ENCODE data around the gene TBC1D23. TPM values are rescaled to one million over a fixed set of nuclear protein-coding genes. Genes with fewer than 3 reads are reported as not detected.

The TBC1D23 gene
- total RNA-seq = 35.9 TPM
- long read RNA-seq, transcript TBC1D23-202 (19 exons, 3,677 nt) = major isoform, 52 of 55 reads
- long read RNA-seq, partial matches to known transcripts = 1 of 55 reads
- long read RNA-seq, other reads (novel, unspliced or antisense) = 2 of 55 reads

DNA sequence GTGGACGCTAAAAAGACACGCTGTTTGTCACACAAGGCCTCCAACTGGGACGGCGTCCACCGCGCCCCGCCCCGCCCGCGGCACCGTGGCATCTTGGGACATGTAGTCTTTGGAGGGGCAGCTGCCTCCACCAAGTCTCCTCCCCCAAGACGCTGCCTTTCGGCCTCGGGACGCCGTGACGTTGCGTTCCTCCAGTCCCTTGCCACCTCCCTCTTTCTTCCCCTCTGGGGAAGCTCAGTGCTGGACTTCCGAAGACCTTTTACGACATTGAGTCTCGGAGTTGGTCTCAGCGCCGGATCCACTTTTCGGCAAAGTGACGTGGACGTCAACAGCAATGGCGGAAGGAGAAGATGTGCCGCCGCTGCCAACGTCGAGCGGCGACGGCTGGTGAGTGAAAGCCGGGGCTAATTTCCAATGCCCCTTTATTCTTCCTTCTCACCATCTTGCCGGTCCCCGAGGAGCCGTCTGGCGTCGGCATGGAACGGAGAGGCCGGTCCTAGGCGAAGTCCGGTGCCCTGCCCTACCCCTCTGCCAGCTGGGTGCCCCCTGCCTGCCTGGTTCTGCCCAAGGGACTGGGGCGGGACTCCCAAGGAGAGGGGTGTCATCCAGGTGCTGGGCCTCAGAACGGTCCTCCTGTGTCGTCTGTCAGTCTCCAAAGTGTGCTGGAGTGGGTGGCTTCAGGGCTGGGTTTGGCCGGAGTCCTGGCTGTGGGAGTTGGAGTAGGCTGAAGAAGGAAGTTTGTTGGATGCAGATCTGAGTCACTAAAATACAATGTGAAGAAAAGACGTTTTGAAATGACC lies at the start of gene TBC1D23:
Gene TBC1D23, plus strand, starts transcription at position 308 of the 800 bp plus-strand sequence. Its CDS starts 27 bp downstream, at position 335.
- H3K4me1 ChIP-seq = peaks cover 66% of the 10 kb centered on the region
- H3K27ac ChIP-seq (replicated peaks) = peak within 1 kb of the TSS; percentile 94
- no peaks in the 10 kb centered on the region for H3K36me3 ChIP-seq
- TF ChIP-seq CTCF (IDR thresholded peaks at IDR 0.05; ENCODE audit: borderline replicate concordance) = no peak
- intact Hi-C loops (cut with micrococcal nuclease) = no loop called here
- peak within 1 kb of the TSS; percentile 98 for H3K4me3 ChIP-seq
- no peaks in the 10 kb centered on the region for H3K9me3 ChIP-seq (replicated peaks)
- DNase-seq = peak; percentile 98
- no peaks in the 10 kb centered on the region for H3K27me3 ChIP-seq (ENCODE audit: low read depth)

DNA sequence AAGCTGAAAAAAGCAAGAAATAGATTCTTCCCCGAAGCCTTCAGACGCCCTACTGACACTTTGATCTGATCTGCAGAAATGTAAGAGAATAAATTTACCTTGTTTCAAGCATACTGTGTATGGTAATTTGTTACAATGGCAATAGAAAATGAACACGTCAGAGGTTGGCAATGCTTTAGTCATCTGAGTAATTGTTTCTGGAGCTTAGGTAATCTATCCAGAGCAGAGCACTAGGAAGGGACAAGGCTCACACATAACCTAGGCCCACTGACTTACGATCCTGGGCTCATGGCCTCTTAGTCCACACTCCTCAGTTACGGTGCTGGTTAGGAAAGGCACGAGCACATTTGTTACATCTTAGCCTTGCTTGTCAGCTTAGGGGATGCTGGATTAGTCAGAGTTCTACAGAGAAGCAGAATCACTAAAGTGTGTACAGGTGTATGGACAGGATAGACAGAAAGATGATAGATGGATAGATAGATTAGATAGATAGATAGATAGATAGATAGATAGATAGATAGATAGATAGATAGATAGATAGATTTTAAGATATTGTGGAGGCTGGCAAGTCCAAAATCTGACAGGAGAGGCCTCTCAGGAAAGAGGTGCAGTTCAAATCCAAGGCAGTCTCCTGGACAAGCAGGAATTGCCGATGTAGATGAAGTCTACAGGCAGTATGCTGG lies 46.8 kb upstream of the TBC1D23 start:
- H3K4me3 ChIP-seq = no peak overlapping the region
- no peaks in the 10 kb centered on the region for H3K36me3 ChIP-seq
- H3K27ac ChIP-seq (replicated peaks) = no peak overlapping the region
- TF ChIP-seq CTCF (IDR thresholded peaks at IDR 0.05; ENCODE audit: borderline replicate concordance) = no peak
- DNase-seq = no peak
- intact Hi-C loops (cut with micrococcal nuclease) = no loop called here
- H3K4me1 ChIP-seq = peaks cover 24% of the 10 kb centered on the region
- H3K9me3 ChIP-seq (replicated peaks) = peaks cover 5% of the 10 kb centered on the region
- H3K27me3 ChIP-seq (ENCODE audit: low read depth) = no peaks in the 10 kb centered on the region

DNA sequence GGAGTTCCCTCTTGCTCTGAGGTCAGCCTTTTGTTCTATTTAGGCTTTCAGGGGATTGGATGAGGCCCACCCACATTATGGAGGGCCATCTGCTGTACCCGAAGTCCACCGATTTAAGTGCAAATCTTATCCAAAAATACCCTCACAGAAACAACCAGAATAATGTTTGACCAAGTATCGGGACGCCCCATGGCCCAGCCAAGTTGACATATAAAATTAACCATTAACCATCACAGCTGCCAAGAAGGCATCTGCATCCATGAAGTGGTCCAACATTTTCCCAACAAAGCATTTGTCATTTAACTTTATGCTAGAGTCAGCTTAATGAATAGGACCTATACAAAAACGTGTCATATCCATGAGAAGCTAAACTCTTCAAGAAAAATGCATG lies 46.2 kb upstream of the TBC1D23 start:
- no peak for DNase-seq
- H3K9me3 ChIP-seq (replicated peaks) = peaks cover 10% of the 10 kb centered on the region
- intact Hi-C loops (cut with micrococcal nuclease) = no loop called here
- no peaks in the 10 kb centered on the region for H3K27me3 ChIP-seq (ENCODE audit: low read depth)
- TF ChIP-seq CTCF (IDR thresholded peaks at IDR 0.05; ENCODE audit: borderline replicate concordance) = no peak
- no peak overlapping the region for H3K4me3 ChIP-seq
- no peak overlapping the region for H3K27ac ChIP-seq (replicated peaks)
- peaks cover 21% of the 10 kb centered on the region for H3K4me1 ChIP-seq
- H3K36me3 ChIP-seq = no peaks in the 10 kb centered on the region

DNA sequence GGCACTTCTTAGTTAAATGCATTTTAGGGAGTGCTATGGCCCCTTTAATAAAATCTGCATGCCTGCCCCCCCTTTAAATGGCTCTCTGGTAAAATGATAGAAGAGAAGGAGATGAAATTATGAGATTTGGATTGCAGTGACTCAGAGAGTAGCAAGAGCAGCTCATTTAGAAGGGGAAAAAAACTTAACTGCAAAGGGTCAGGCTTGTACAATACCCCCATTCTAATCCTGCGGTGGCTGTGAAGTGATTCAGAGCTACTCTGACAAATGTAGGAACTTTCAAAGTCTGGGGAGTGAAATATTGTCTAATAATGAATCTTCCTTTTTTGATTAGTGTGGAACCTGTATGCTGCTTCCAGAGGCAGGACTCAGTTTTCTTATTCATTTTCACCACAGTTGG lies 44.1 kb upstream of the TBC1D23 start:
- intact Hi-C loops (cut with micrococcal nuclease) = no loop called here
- Histone ChIP-seq H3K36me3 (no peaks in the 10 kb centered on the region), H3K4me3 (no peak overlapping the region), H3K9me3 (replicated peaks) (peaks cover 22% of the 10 kb centered on the region), H3K27ac (replicated peaks) (no peak overlapping the region), H3K27me3 (ENCODE audit: low read depth) (no peaks in the 10 kb centered on the region), H3K4me1 (peaks cover under 1% of the 10 kb centered on the region)
- no peak for DNase-seq
- no peak for TF ChIP-seq CTCF (IDR thresholded peaks at IDR 0.05; ENCODE audit: borderline replicate concordance)

- TF ChIP-seq CTCF (IDR thresholded peaks at IDR 0.05; ENCODE audit: borderline replicate concordance) = no peak
- no peak overlapping the region for H3K27ac ChIP-seq (replicated peaks)
- H3K9me3 ChIP-seq (replicated peaks) = peaks cover 22% of the 10 kb centered on the region
- H3K27me3 ChIP-seq (ENCODE audit: low read depth) = no peaks in the 10 kb centered on the region
- H3K36me3 ChIP-seq = no peaks in the 10 kb centered on the region
- H3K4me3 ChIP-seq = no peak overlapping the region
- peaks cover 1% of the 10 kb centered on the region for H3K4me1 ChIP-seq
- no peak for DNase-seq
- intact Hi-C loops (cut with micrococcal nuclease) = no loop called here
Observed at GRCh38 chr3:100221159-100221558, 39.6 kb upstream of the TBC1D23 start.

Measured in left ventricle myocardium inferior (tissue), 1 donor.